Parathyroid adenoma (tissue), 2 donors: Measurements from ENCODE around the gene CARD18.

Experiments
- H2AFZ ChIP-seq: fragments of 300-600 bp; sonication (generic); one replicate; pipeline ENCODE4 v1.7.0; 2017; ENCODE audit warnings: antibody characterized with exemption, mild to moderate bottlenecking
- H3K27ac ChIP-seq: fragments of 300-600 bp; sonication (generic); one replicate; pipeline ENCODE4 v1.7.0; 2017
- H3K27me3 ChIP-seq: fragments of 300-600 bp; sonication (generic); one replicate; pipeline ENCODE4 v1.7.0; 2017; ENCODE audit warnings: low read length; ENCODE audit not compliant: control insufficient read depth, insufficient read depth
- H3K36me3 ChIP-seq: fragments of 300-600 bp; sonication (generic); one replicate; pipeline ENCODE4 v1.7.0; 2017; ENCODE audit warnings: low read length; ENCODE audit not compliant: control insufficient read depth, insufficient read depth
- H3K4me1 ChIP-seq: fragments of 300-600 bp; sonication (generic); one replicate; pipeline ENCODE4 v1.7.0; 2017; ENCODE audit warnings: control low read depth
- H3K4me2 ChIP-seq: fragments of 300-600 bp; sonication (generic); one replicate; pipeline ENCODE4 v1.7.0; 2017; ENCODE audit warnings: low read length
- H3K4me3 ChIP-seq: fragments of 300-600 bp; sonication (generic); one replicate; pipeline ENCODE4 v1.7.0; 2017; ENCODE audit warnings: low read depth, low read length
- H3K79me2 ChIP-seq: fragments of 300-600 bp; sonication (generic); one replicate; pipeline ENCODE4 v1.7.0; 2017; ENCODE audit warnings: control low read depth
- H3K9ac ChIP-seq: fragments of 300-600 bp; sonication (generic); one replicate; pipeline ENCODE4 v1.7.0; 2017; ENCODE audit warnings: mild to moderate bottlenecking
- H3K9me3 ChIP-seq: fragments of 300-600 bp; sonication (generic); one replicate; pipeline ENCODE4 v1.7.0; 2017; ENCODE audit warnings: low read length; ENCODE audit not compliant: control insufficient read depth
- CTCF ChIP-seq: fragments of 300-600 bp; sonication (generic); IDR thresholded peaks from one replicate; pipeline ENCODE4 v1.7.0; 2017; ENCODE audit warnings: antibody characterized with exemption, mild to moderate bottlenecking
- donor health status: primary hyperparathyroidism.

The CARD18 gene

GRCh38 chr11:105092256-105093239 lies 47.0 kb downstream of the CARD18 start:
- Histone ChIP-seq H2AFZ (no peak overlapping the region), H3K27ac (no peak overlapping the region), H3K4me2 (no peak overlapping the region), H3K9me3 (no peaks in the 10 kb centered on the region), H3K4me3 (no peak overlapping the region), H3K27me3 (no peaks in the 10 kb centered on the region), H3K4me1 (no peaks in the 10 kb centered on the region), H3K36me3 (no peaks in the 10 kb centered on the region), H3K9ac (no peak overlapping the region), H3K79me2 (no peaks in the 10 kb centered on the region)
- no peak for TF ChIP-seq CTCF
